Measurements from ENCODE around the gene MDN1.
"Not testable (repeated sequence)": the region's sequence is repeated elsewhere in the genome, so short reads cannot be mapped to it uniquely, and the experiment has no call there.

MDN1 gene, protein sequence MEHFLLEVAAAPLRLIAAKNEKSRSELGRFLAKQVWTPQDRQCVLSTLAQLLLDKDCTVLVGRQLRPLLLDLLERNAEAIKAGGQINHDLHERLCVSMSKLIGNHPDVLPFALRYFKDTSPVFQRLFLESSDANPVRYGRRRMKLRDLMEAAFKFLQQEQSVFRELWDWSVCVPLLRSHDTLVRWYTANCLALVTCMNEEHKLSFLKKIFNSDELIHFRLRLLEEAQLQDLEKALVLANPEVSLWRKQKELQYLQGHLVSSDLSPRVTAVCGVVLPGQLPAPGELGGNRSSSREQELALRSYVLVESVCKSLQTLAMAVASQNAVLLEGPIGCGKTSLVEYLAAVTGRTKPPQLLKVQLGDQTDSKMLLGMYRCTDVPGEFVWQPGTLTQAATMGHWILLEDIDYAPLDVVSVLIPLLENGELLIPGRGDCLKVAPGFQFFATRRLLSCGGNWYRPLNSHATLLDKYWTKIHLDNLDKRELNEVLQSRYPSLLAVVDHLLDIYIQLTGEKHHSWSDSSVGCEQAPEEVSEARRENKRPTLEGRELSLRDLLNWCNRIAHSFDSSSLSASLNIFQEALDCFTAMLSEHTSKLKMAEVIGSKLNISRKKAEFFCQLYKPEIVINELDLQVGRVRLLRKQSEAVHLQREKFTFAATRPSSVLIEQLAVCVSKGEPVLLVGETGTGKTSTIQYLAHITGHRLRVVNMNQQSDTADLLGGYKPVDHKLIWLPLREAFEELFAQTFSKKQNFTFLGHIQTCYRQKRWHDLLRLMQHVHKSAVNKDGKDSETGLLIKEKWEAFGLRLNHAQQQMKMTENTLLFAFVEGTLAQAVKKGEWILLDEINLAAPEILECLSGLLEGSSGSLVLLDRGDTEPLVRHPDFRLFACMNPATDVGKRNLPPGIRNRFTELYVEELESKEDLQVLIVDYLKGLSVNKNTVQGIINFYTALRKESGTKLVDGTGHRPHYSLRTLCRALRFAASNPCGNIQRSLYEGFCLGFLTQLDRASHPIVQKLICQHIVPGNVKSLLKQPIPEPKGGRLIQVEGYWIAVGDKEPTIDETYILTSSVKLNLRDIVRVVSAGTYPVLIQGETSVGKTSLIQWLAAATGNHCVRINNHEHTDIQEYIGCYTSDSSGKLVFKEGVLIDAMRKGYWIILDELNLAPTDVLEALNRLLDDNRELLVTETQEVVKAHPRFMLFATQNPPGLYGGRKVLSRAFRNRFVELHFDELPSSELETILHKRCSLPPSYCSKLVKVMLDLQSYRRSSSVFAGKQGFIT (N-terminal part only)

DNA sequence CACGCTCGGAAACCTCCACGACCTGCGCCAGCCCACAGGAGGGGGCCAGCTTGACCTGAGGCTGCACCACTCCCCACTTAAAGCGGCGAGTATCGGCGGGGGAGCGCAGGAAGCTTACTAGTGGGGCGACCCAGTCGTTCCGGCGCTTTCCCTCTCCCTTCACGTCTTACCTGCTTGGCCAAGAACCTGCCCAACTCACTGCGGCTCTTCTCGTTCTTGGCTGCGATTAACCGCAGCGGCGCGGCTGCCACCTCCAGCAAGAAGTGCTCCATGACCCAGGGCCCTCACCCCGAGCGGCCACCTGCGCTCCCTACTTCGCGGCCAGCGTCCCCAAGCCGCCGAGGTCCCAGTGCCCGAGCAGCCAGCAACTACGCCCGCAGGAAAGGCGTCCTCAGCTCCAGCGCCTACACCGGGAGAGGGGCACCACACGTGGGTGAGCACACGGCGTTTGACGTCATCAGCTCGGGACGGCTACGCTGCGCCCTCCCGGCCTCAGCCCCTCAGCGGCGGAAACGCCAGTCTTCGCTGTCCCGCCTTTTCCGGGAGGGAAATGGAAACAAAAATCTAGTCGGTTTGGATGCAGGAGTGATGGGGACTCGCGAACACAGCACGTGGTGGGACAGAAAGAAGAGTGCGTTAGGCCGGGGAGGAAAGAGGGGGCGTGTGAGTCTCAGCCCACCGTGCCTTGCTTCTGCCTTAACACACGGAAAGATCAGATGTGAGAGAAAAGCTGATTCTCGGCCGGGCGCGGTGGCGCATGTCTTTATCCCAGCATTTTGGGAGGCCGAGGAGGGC is at the start of gene MDN1:
MDN1 (minus strand) TSS at position 459 of the 795 bp plus-strand sequence; CDS start at position 272, 187 bp downstream.
- DNase-seq = peak; percentile 77

DNA sequence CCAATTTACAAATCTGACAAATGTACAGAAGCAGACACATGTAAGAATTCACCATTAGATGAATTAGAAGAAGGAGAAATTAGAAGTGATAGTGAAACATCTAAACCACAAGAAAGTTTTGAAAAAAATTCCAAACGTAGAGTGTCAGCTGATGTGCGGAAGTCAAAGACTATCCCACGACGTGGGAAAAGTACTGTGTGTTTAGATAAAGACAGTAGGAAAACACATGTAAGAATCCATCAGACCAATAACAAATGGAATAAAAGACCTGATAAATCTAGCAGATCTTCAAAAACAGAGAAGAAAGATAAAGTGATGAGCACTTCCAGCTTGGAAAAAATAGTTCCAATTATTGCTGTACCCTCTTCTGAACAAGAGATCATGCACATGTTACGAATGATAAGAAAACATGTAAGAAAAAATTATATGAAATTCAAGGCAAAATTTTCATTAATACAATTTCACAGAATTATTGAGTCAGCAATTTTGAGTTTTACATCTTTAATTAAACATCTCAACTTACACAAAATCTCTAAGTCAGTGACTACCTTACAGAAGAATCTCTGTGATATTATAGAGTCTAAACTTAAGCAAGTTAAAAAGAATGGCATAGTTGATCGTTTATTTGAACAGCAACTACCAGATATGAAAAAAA is 46.6 kb upstream of the MDN1 start:
- no peak for DNase-seq

DNA sequence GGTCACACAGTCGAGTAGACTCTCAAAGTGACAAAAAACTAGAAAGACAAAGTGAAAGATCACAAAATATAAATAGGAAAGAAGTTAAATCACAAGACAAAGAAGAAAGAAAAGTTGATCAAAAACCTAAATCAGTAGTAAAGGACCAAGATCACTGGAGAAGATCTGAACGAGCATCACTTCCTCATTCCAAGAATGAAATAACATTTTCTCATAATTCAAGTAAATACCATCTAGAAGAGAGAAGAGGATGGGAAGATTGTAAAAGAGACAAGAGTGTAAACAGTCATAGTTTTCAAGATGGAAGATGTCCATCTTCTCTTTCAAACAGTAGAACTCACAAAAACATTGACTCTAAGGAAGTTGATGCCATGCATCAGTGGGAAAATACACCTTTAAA is 43.1 kb upstream of the MDN1 start:
- no peak for DNase-seq

DNA sequence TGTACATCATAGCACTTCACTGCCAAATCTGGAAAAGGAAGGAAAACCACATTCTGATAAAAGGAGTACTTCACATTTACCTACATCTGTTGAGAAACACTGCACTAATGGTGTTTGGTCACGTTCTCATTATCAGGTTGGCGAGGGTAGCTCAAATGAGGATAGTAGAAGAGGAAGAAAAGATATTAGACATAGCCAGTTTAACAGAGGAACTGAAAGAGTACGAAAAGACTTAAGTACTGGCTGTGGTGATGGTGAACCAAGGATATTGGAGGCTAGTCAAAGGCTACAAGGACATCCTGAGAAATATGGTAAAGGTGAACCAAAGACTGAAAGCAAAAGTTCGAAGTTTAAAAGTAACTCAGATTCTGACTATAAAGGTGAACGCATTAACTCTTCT is 42.7 kb upstream of the MDN1 start:
- DNase-seq = no peak

DNA sequence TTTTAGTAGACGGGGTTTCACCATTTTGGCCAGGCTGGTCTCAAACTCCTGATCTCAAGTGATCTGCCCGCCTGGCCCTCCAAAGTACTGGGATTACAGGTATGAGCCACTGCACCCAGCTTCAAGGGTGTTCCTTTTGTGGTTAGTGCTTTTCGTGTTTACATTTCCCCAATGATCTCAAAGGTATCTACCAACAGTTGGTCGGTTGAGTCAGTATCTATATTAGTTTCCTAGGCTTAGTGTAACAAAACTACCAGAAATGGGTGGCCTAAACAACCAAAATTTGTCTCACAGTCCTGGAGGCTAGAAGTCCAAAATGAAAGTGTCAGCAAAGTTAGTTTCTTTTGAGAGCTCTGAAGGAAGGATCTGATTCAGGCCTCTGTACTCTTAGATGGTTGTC is 40.1 kb upstream of the MDN1 start:
- no peak for DNase-seq

DNA sequence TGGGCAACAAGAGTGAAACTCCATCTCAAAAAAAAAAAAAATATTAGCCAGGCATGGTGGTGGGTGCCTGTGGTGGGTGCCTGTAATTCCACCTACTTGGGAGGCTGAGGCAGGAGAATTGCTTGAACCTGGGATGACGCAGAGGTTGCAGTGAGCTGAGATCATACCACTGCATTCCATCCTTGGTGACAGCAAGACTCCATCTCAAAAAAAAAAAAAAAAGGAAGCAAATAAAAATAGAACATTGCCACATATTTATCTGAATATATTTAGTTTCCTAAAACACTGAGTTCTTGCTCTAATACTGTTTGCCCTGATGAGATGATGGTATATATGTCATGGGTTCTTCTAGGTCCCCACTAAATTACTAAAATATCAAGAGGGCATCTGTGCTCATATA is 38.4 kb upstream of the MDN1 start:
- no peak for DNase-seq

DNA sequence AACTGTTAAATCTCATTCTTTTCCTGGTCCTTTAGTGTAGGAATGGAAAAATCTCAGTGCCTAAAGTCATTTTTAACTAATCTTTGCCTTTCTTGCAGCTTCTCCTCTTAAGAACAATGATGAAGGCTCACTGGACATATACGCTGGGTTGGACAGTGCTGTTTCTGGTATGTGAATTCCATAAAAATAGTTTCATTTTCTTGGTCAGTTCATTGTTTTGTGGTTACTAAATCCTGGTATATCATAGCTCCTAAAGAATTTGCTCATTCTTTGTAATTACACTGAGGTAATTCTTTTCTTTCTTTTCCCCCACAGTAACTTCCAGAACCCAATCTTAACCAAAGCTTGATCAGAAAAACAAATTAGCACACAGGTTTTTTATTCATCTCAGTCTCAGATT is 33.5 kb upstream of the MDN1 start:
- DNase-seq = no peak

DNA sequence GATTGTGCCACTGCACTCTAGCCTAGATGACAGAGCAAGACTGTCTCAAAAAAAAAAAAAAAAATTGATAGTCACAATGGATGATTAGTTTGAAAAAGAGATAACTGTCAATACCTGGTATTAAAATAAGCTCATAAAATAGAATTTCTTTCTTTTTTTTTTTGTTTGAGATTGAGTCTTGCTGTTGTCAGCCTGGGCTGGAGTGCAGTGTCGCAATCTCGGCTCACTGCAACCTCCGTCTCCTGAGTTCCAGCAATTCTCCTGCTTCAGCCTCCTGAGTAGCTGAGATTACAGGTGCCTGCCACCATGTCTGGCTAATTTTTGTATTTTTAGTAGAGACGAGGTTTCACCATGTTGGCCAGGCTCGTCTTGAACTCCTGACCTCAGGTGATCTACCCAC is 27.9 kb upstream of the MDN1 start:
- DNase-seq = not testable (repeated sequence)

DNA sequence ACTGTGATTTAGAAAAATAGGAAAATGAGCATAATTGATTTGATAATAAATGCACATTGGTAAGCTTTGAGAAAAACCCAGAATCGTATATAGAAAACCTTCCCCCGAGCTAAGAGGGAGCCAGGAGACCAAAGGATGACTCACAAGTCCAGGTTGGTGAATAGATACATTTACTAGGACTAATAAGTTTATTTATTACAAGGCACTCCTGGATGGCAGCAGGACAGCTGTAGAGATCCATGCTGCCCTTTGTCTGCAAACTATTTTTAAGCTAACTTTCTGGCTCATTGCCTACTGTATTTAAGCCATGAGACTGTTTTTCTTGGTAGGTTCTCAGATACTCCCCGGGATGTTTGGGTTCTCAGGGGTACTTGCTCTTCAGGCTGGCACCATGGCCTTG is 23.5 kb upstream of the MDN1 start:
- no peak for DNase-seq

DNA sequence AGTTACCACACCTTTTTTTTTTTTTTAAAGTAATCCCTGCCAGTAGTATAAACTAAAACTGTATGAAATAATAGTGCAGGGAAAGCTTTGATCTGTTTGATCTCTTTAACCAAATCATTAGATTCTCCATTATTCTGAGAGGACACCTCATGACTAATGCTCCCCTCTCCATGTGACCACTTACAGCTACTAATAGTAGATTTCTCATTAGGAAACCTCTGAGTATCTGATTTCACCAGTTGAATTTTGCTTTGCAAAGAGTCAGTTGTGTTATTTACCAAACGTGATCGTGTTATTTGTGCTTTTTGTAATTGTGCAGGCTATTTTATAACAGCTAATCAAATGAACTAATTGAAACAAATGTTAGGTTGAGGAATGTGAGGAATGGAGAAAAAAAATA is 22.6 kb upstream of the MDN1 start:
- no peak for DNase-seq

DNA sequence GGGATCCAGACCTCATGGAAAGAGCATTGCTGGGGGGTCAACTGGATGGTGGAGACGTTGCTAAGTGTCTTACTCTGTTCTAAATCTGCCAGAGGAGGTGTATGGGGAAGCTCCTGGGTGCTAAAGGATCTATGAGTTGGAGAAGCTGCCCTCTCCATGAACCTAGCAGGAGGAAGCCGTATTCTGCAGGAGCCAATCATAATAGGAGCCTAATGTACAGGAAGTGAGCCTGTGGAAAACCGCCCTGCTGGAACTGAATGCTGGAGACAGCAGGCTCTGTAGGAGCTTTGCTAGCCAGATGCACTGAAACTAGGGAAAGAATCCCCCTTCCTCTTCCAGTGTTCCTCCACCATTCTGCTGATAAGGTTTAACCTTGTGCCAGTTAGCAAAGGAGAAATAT is 20.9 kb upstream of the MDN1 start:
- no peak for DNase-seq

DNA sequence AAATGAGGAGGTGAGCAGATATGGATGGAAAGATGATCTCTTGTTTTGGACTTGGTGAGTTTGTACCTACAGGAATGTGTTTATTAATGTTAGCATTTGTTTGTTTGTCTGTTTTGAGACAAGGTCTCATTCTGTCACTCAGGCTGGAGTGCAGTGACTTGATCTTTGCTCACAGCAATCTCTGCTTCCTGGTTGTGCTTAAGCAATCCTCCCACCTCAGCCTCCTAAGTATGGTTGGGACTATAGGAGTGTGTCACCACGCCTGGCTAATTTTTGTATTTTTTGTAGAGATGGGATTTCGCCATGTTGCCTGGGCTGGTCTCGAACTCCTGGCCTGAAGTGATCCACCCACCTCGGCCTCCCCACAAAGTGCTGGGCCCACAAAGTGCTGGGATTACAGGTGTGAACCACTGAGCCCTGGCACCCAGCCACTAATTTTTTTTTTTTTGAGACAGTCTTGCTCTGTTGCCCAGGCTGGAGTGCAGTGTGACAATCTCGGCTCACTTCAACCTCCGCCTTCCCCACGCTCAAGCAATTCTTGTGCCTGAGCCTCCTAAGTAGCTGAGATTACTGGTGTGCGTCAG is 17.1 kb upstream of the MDN1 start:
- DNase-seq = no peak

DNA sequence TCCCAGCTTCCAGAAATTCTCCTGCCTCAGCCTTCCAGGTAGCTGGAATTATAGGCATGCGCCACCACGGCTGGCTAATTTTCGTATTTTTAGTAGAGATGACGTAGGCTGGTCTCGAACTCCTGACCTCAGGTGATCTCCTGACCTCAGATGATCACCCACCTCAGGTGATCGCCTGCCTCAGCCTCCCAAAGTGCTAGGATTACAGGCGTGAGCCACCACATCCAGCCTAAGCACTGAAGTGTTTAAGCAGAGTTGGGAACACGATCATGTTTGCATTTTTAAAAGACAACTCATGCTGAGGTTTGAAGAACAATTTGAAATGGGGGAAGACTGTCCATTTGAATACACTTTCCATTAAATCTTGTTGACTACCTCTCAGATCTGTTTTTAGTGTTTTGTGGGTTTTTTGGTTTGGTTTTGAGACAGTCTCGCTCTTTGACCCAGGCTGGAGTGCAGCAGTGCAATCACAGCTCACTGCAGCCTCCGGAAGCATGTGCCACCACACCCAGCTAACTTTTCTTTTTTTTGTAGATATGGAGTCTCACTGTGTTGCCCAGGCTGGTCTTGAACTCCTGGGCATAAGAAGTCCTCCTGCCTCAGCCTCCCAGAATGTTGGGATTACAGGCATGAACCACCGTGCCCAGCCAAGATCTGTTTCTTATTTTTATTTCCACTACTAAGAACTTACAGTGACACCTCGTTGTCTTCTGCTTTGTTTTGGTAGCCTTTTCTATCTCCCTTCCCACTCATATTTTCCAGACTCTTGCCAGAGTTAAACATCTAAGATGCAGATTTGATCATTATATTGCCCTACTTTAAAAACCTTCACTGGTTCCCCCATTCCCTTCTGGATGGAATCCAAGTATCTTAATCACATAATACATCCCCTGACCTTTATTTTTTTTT is 15.5 kb upstream of the MDN1 start:
- DNase-seq = no peak

DNA sequence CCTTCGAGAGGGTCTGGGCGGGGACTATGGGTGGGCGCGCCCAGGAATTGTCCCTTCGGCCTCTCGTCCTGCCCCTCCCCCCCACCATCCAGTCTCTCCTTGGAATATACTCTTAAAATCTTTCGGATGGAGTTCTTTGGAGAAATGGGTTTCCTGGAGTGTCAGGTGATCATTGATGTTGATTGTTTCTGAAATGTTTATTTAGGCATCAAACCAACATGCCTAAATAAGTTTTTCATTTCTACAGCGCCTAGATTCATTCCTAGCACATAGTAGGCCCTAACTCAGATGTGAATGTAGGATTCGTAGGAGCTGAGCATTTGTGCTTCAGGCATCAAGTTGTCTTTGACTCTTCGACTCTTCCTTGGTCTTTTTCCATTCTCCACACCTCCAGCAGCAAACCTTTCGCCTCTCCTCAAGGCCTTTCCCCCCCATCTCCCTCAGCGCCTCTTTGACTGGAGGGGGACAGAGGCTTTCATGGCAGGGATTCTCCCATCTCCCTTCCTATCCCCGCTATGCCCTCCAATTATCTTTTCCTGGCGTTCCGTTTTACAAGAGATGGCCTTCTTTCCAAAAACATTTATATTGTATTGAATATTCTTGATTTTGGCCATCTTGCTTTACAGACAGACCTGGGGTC is 10.7 kb upstream of the MDN1 start:
- no peak for DNase-seq

DNA sequence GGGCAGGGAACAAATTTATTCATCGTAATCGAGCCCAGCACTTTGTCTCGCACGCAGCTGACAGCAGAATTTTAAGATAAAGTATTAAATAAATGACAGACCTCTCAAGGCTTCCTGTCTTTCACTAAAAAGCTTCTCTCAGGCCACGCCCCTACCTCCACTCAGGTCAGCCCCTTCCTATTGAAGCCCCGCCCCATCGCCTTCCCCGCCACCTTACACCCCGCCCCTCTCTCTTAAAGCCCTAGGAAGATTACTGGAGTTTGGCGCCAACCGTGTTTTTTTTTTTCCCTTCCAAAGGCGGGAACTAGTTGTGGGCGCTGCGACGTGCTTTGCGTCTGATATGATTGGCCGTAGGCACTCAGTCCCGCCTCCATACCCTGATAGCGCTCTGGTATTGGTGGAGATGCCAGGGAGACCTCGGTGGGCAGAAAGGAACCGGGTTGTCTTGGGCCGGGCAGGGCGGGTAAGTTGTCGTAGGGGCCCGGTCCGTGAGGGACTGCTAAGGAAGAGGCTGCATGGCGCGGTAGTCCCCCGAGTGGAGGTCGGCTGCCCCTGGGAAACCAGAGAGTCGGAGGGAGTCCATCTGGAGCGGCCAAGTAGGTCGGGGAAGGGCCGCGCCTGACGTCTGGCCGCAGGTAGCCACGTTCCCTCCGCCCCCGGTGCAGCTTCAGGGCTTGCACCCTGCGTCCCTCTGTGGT is 10.0 kb upstream of the MDN1 start, which contains the start of gene CASP8AP2:
CASP8AP2 (plus strand) TSS at position 409 of the 698 bp plus-strand sequence.
- DNase-seq = peak; percentile 90

DNA sequence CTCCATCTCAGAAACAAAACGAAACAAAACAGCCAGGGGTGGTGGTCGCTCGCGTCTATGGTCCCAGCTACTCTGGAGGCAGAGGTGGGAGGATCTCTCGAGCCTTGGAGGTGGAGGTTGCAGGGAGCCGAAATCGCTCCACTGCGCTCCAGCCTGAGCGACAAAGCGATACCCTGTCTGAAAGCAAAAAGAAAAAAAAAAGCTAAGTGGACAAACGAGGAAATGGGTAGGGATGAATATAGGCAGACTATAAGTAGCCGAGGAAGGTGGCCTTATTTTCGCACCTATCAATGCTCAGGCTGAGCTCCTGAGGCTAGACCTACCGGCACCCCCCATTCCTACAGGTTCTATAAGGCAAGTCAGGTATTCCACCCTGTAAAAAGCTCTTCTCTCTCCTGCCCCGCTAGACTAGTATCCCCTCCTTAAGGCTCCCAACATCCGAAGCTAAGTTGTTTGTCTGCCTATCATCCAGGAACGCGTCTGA is 9.4 kb upstream of the MDN1 start:
- peak; percentile 72 for DNase-seq

DNA sequence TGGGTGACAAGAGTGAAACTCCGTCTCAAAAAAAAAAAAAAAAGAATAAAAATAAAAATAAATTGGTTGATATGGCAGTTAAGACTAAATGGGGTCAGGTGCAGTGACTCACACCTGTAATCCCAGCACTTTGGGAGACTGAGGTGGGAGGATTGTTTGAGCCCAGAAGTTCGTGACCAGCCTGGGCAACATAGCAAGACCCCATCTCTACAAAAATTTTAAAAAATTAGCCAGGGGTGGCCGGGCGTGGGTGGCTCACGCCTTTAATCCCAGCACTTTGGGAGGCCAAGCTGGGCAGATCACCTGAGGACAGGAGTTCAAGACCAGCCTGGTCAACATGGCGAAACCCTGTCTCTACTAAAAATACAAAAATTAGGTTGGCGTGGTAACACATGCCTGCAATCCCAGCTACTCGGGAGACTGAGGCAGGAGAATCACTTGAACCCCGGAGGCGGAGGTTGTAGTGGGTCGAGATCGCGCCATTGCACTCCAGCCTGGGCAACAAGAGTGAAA is 8.9 kb upstream of the MDN1 start:
- DNase-seq = not testable (repeated sequence)

DNA sequence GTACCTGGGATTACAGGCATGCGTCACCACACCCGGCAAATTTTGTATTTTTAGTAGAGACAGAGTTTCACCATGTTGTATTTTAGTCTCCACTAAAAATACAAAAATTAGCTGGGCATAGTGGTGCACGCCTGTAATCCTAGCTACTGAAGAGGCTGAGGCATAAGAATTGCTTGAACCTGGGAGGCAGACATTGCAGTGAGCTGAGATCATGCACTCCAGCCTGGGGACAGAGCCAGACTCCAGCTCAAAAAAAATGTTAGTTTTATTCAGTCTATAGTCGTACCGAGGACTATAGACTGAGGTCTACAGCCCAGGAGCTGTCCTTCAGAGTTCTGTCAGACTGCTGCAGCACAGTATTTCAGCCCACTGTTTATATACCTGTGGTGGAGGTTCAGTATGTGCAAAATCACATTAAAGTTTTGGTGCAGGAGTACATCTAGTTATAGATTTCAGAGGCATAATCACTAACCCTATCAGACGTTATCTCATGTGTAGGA is 6.5 kb upstream of the MDN1 start:
- DNase-seq = no peak

DNA sequence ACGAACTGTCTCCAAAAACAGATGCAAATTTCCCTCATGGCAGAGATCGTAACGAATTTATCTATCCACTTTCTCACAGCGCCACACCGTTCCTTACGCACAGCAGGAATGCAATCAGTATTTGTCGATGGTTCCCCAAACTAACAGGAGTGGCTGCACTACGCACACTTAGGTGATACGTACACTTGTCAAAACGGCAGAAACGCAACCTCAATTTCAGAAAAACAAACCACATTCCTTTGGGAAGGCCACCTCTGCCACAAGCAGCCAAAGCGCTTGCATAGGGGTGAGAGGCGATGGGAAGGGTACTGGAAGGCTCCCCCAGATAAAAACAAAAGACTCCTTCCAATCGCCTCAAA is 638 bp downstream of the MDN1 start:
- DNase-seq = no peak
